Urinary bladder (tissue), 4 donors: ENCODE data around the gene ZNF586. TPM values are rescaled to one million over a fixed set of nuclear protein-coding genes. Genes with fewer than 3 reads are reported as not detected.
A peak's percentile ranks its signal among the peaks of the same experiment; 100 is the strongest.
"Not testable (repeated sequence)": the region's sequence is repeated elsewhere in the genome, so short reads cannot be mapped to it uniquely, and the experiment has no call there.

ENCODE experiments used
- DNase-seq: peaks from one replicate; pipeline ENCODE4 v3.0.0-alpha.2; 2015; ENCODE audit errors: extremely low spot score
- H3K27ac ChIP-seq: one replicate; pipeline ENCODE4 v1.5.1; 2013; ENCODE audit warnings: low read depth, mild to moderate bottlenecking, moderate library complexity
- H3K36me3 ChIP-seq: one replicate; pipeline ENCODE4 v1.6.1; 2013; ENCODE audit warnings: mild to moderate bottlenecking, moderate library complexity; ENCODE audit not compliant: insufficient read depth
- H3K4me1 ChIP-seq: one replicate; pipeline ENCODE4 v1.6.1; 2013; ENCODE audit warnings: mild to moderate bottlenecking, moderate library complexity; ENCODE audit not compliant: insufficient read depth
- H3K4me3 ChIP-seq: one replicate; pipeline ENCODE4 v1.5.1; 2013; ENCODE audit warnings: low read depth, low read length
- WGBS: extraction: QIAGEN DNeasy Blood & Tissue Kit; methylation state at CpG from one replicate; pipeline ENCODE4 v1.1.7; 2013; 5-methylcytosine and 5-hydroxymethylcytosine counted together
- polyA plus RNA-seq: library from polyadenylated mRNA; stranded (reverse); fragments of 200-250 nt; gene quantifications from one replicate; pipeline ENCODE4 v1.2.3, GENCODE V29; 2013
- total RNA-seq: library from RNA; depleted of rRNA; stranded (reverse); fragments of >200 nt; gene quantifications from one replicate; pipeline ENCODE4 v1.2.3, GENCODE V29; 2014
- donor health status: healthy with polysubstance abuse.
- donor health status: healthy.

Gene ZNF586
- total and polyA plus RNA-seq, 2 donors: 9.2 to 33.8 TPM

- H3K27ac ChIP-seq: not testable (repeated sequence)
Observed at GRCh38 chr19:57810410-57811295, 41.2 kb downstream of the ZNF586 start.

GRCh38 chr19:57812226-57812625, 42.8 kb downstream of the ZNF586 start:
- WGBS: 82% methylated on average over 3 of the region's 3 CpGs
- peaks cover 2% of the 10 kb centered on the region for H3K36me3 ChIP-seq
- no peak overlapping the region for H3K4me3 ChIP-seq
- DNase-seq: no peak
- peak overlapping the region; percentile 3 for H3K27ac ChIP-seq
- H3K4me1 ChIP-seq: no peaks in the 10 kb centered on the region

More at GRCh38 chr19:57810410-57811295, 41.2 kb downstream of the ZNF586 start:
- not testable (repeated sequence) for H3K4me3 ChIP-seq, H3K4me1 ChIP-seq, H3K36me3 ChIP-seq, DNase-seq
- WGBS: 62% methylated on average over 17 of the region's 17 CpGs

- not testable (repeated sequence) for H3K4me3 ChIP-seq, H3K36me3 ChIP-seq, DNase-seq, H3K4me1 ChIP-seq
- 90% methylated on average over 13 of the region's 13 CpGs for WGBS
- peak overlapping the region; percentile 3 for H3K27ac ChIP-seq
Observed at GRCh38 chr19:57812975-57813820, 43.7 kb downstream of the ZNF586 start.

GRCh38 chr19:57813919-57814504, 44.5 kb downstream of the ZNF586 start:
- peak overlapping the region; percentile 53 for H3K27ac ChIP-seq
- WGBS: 18% methylated on average over 13 of the region's 13 CpGs

GRCh38 chr19:57814505-57815246, 45.2 kb downstream of the ZNF586 start, which contains the start of gene ZNF552:
Gene ZNF552, minus strand, starts transcription at chr19:57814913. Its CDS starts 170 bp downstream, at chr19:57814743.
- DNase-seq: peak; percentile 92
- peak within 1 kb of the TSS; percentile 53 for H3K27ac ChIP-seq
- peak within 1 kb of the TSS; percentile 70 for H3K4me3 ChIP-seq
- no peaks in the 10 kb centered on the region for H3K4me1 ChIP-seq
- under 1% methylated on average over 50 of the region's 50 CpGs for WGBS
- no peaks in the 10 kb centered on the region for H3K36me3 ChIP-seq

More at GRCh38 chr19:57813919-57814504, 44.5 kb downstream of the ZNF586 start:
- DNase-seq: no peak
- Histone ChIP-seq H3K4me1 (no peaks in the 10 kb centered on the region), H3K36me3 (no peaks in the 10 kb centered on the region), H3K4me3 (peak overlapping the region; percentile 70)

GRCh38 chr19:57815247-57816075, 46.0 kb downstream of the ZNF586 start:
- H3K36me3 ChIP-seq: no peaks in the 10 kb centered on the region
- H3K4me1 ChIP-seq: no peaks in the 10 kb centered on the region
- WGBS: 87% methylated on average over 17 of the region's 17 CpGs
- DNase-seq: no peak
- no peak overlapping the region for H3K4me3 ChIP-seq
- H3K27ac ChIP-seq: no peak overlapping the region

- Histone ChIP-seq H3K4me3 (no peak overlapping the region), H3K4me1 (no peaks in the 10 kb centered on the region), H3K36me3 (no peaks in the 10 kb centered on the region), H3K27ac (no peak overlapping the region)
- 77% methylated on average over 7 of the region's 7 CpGs for WGBS
- DNase-seq: no peak
Observed at GRCh38 chr19:57816652-57817051, 47.2 kb downstream of the ZNF586 start.

GRCh38 chr19:57817976-57818375, 48.5 kb downstream of the ZNF586 start:
- no peak for DNase-seq
- WGBS: 95% methylated on average over 14 of the region's 14 CpGs

GRCh38 chr19:57818378-57818777, 48.9 kb downstream of the ZNF586 start:
- 88% methylated on average over 7 of the region's 7 CpGs for WGBS
- peaks cover 1% of the 10 kb centered on the region for H3K36me3 ChIP-seq
- H3K4me1 ChIP-seq: no peaks in the 10 kb centered on the region
- no peak for DNase-seq
- no peak overlapping the region for H3K27ac ChIP-seq
- no peak overlapping the region for H3K4me3 ChIP-seq

More at GRCh38 chr19:57817976-57818375, 48.5 kb downstream of the ZNF586 start:
- Histone ChIP-seq H3K4me3 (no peak overlapping the region), H3K36me3 (peaks cover 1% of the 10 kb centered on the region), H3K27ac (no peak overlapping the region), H3K4me1 (no peaks in the 10 kb centered on the region)

- H3K36me3 ChIP-seq: peaks cover 1% of the 10 kb centered on the region
- H3K4me3 ChIP-seq: peak overlapping the region; percentile 58
- under 1% methylated on average over 44 of the region's 44 CpGs for WGBS
- H3K4me1 ChIP-seq: no peaks in the 10 kb centered on the region
- H3K27ac ChIP-seq: peak overlapping the region; percentile 63
- DNase-seq: peak; percentile 85
Observed at GRCh38 chr19:57819475-57820148, 50.1 kb downstream of the ZNF586 start.

GRCh38 chr19:57820599-57820998, 51.1 kb downstream of the ZNF586 start:
- peaks cover 1% of the 10 kb centered on the region for H3K36me3 ChIP-seq
- WGBS: 80% methylated on average over 6 of the region's 6 CpGs
- peak overlapping the region; percentile 58 for H3K4me3 ChIP-seq
- DNase-seq: no peak
- H3K27ac ChIP-seq: no peak overlapping the region
- H3K4me1 ChIP-seq: no peaks in the 10 kb centered on the region

- not testable (repeated sequence) for H3K36me3 ChIP-seq, H3K27ac ChIP-seq, H3K4me1 ChIP-seq, H3K4me3 ChIP-seq, DNase-seq
- WGBS: 66% methylated on average over 3 of the region's 3 CpGs
Observed at GRCh38 chr19:57821095-57821494, 51.6 kb downstream of the ZNF586 start.
